OCI-LY7 (cell line): ENCODE measurements around the gene FBXO45. TPM values are rescaled to one million over a fixed set of nuclear protein-coding genes. Genes with fewer than 3 reads are reported as not detected.

Experiments
- BruUV-seq: library from RNA; stranded (reverse); fragments of 400-500 nt; replicated peaks from 2 replicates; lab custom pipeline; 2021; lab: Mats Ljungman, UMichigan
- CTCF ChIA-PET: fragments of 300-600 bp; sonication (Branson Sonifier 250); formaldehyde crosslinking; loops from one replicate; lab custom pipeline; 2022; ENCODE audit warnings: antibody characterized with exemption; ENCODE audit not compliant: unreplicated experiment; lab: Charles Lee
- POLR2A ChIA-PET: fragments of 300-600 bp; sonication (Branson Sonifier 250); formaldehyde crosslinking; loops from one replicate; lab custom pipeline; 2022; ENCODE audit warnings: antibody characterized with exemption; lab: Charles Lee
- DNase-seq: peaks from one replicate; pipeline ENCODE4 v3.0.0-alpha.2; 2015; ENCODE audit warnings: low spot score
- H2AFZ ChIP-seq: fragments of 200-600 bp; sonication (generic), shearing (Covaris generic); 2 replicates; pipeline ENCODE4 v1.6.1; 2014; ENCODE audit warnings: mild to moderate bottlenecking, antibody characterized with exemption, low read length, moderate library complexity
- H3K27ac ChIP-seq: fragments of 200-600 bp; sonication (generic); 2 replicates; pipeline ENCODE4 v1.5.1; 2014; ENCODE audit warnings: mixed run types, low read depth, mild to moderate bottlenecking, moderate library complexity, low read length, inconsistent platforms; ENCODE audit not compliant: poor library complexity, severe bottlenecking
- H3K36me3 ChIP-seq: fragments of 200-600 bp; sonication (generic); 2 replicates; pipeline ENCODE4 v1.6.1; 2014; ENCODE audit warnings: mild to moderate bottlenecking, antibody characterized with exemption, low read length, moderate library complexity, mixed read lengths; ENCODE audit not compliant: insufficient read depth
- H3K4me1 ChIP-seq: fragments of 200-600 bp; sonication (generic); 2 replicates; pipeline ENCODE4 v1.5.1; 2014; ENCODE audit warnings: mild to moderate bottlenecking, low read length; ENCODE audit not compliant: insufficient read depth, poor library complexity, severe bottlenecking
- H3K4me2 ChIP-seq: fragments of 200-600 bp; sonication (generic); 2 replicates; pipeline ENCODE4 v1.6.1; 2014; ENCODE audit warnings: mild to moderate bottlenecking, low read length
- H3K4me3 ChIP-seq: fragments of 200-600 bp; sonication (generic); 2 replicates; pipeline ENCODE4 v1.5.1; 2014; ENCODE audit warnings: mild to moderate bottlenecking, low read depth, low read length; ENCODE audit not compliant: poor library complexity, severe bottlenecking
- H3K79me2 ChIP-seq: fragments of 200-600 bp; sonication (generic); 2 replicates; pipeline ENCODE4 v1.6.1; 2016; ENCODE audit warnings: low read depth, mild to moderate bottlenecking, low read length, moderate library complexity, mixed read lengths; ENCODE audit not compliant: insufficient read depth
- H3K9me2 ChIP-seq: fragments of 200-600 bp; sonication (generic); 2 replicates; pipeline ENCODE4 v1.6.1; 2016; ENCODE audit warnings: mild to moderate bottlenecking, low read length, mixed read lengths; ENCODE audit not compliant: insufficient read depth
- H3K9me3 ChIP-seq: fragments of 200-600 bp; sonication (generic); 2 replicates; pipeline ENCODE4 v1.6.1; 2014; ENCODE audit warnings: mild to moderate bottlenecking, mixed run types, low read length, mixed read lengths
- H4K20me1 ChIP-seq: fragments of 200-600 bp; sonication (generic); 2 replicates; pipeline ENCODE4 v1.6.1; 2014; ENCODE audit warnings: mild to moderate bottlenecking, antibody characterized with exemption, low read length, moderate library complexity, mixed read lengths; ENCODE audit not compliant: insufficient read depth
- EZH2phosphoT487 ChIP-seq: fragments of 200-600 bp; sonication (generic); IDR thresholded peaks from 2 replicates; pipeline ENCODE4 v1.6.1; 2018; ENCODE audit warnings: low read depth, borderline replicate concordance, mild to moderate bottlenecking, mixed run types, antibody characterized with exemption, low read length, moderate library complexity, mixed read lengths
- intact Hi-C: fragments of 100-400 bp; cut with micrococcal nuclease; formaldehyde crosslinking; loops from one replicate; pipeline ENCODE4 v1.10.0; 2022; ENCODE audit not compliant: unreplicated experiment
- total RNA-seq, 2 experiments: library from RNA; depleted of rRNA in 1 of 2; stranded (reverse); fragments of >200 nt in 1 of 2; shearing (Covaris generic) in 1 of 2; gene quantifications; 2 replicates each; pipeline ENCODE4 v1.2.3, GENCODE V29; 2014 to 2022
- TF ChIP-seq, protein P1 (sequence below): fragments of 200-600 bp; sonication (generic); conservative IDR thresholded peaks from 2 replicates; pipeline ENCODE4 v1.5.1; 2014; ENCODE audit warnings: mild to moderate bottlenecking, antibody characterized with exemption, low read length, moderate library complexity, mixed read lengths

The FBXO45 gene
- total RNA-seq, 2 experiments from 2014 or later, result 10.6 to 15.5 TPM

DNA sequence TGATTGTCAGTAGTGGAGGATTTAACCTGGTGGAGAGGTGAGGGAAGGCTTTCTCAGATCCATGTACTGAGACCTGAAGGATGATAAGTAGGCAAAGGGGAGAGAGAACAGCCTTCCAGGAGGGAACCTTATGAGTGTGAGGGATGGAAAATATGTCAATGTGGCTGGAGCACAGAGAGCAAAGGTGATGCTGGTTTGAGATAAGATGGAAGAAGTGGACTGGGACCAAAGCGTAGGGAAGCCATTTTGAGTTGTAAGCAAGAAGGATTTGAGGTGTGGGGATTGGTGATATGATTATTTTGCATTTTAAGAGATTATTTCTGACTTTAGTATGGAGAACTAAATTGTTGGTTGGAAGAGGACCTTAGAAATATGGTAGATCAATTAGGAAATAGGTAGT is 3.9 kb downstream of the FBXO45 start:
- Histone ChIP-seq H3K4me1 (peaks cover 23% of the 10 kb centered on the region), H3K27ac (no peak overlapping the region), H3K4me3 (no peak overlapping the region), H3K36me3 (peaks cover 1% of the 10 kb centered on the region), H3K79me2 (peaks cover 88% of the 10 kb centered on the region), H3K9me3 (no peaks in the 10 kb centered on the region), H3K9me2 (no peaks in the 10 kb centered on the region), H2AFZ (no peak overlapping the region), H4K20me1 (peaks cover 16% of the 10 kb centered on the region; the same call in 1 of the 2 replicates), H3K4me2 (peak overlapping the region; percentile 28; the same call in 1 of the 2 replicates)
- TF ChIP-seq, protein P1, sequence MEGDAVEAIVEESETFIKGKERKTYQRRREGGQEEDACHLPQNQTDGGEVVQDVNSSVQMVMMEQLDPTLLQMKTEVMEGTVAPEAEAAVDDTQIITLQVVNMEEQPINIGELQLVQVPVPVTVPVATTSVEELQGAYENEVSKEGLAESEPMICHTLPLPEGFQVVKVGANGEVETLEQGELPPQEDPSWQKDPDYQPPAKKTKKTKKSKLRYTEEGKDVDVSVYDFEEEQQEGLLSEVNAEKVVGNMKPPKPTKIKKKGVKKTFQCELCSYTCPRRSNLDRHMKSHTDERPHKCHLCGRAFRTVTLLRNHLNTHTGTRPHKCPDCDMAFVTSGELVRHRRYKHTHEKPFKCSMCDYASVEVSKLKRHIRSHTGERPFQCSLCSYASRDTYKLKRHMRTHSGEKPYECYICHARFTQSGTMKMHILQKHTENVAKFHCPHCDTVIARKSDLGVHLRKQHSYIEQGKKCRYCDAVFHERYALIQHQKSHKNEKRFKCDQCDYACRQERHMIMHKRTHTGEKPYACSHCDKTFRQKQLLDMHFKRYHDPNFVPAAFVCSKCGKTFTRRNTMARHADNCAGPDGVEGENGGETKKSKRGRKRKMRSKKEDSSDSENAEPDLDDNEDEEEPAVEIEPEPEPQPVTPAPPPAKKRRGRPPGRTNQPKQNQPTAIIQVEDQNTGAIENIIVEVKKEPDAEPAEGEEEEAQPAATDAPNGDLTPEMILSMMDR, result no peak
- TF ChIP-seq EZH2phosphoT487, result no peak
- ChIA-PET POLR2A (interaction anchor here (1.4 kb wide), 1 partner anchor 12 kb away, joined by 5 read pairs; no protein-coding TSS in a partner anchor), CTCF (no interaction called here)
- no peak for DNase-seq
- no TSS peak for BruUV-seq
- intact Hi-C loops, result no loop called here

DNA sequence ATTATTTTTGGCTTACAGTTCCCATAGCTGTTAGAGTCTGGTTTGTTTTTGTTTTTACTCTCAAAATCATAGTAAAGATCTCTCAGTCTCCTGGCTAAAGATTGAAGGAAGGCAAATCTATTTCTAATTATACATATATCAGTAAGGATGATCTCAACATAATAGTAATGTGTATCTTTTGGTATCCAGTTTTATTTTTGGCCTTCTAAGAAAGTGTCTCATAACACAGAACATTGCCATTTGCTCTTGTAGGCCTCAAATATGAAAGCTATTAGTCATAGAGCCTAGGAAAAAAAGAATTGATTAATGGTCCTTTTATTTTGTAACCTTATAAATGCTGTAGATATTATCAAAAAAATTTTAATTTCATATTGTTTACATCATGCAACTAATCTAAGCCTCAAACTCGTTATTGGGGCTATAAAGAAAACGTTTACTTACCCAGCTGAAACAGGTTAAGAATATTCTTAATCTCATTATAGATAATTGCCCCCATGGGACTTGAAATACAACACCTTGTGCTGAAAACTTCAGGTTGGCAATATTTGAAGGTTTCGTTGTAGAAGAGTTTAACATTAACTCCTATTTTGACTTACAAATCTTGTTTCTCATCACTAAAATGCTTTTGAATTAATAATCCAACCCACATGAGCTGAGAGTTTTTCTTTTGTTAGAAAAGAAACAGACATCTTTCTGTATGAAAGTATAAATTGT is 16.7 kb downstream of the FBXO45 start:
- Histone ChIP-seq H3K9me2 (no peaks in the 10 kb centered on the region), H3K36me3 (peaks cover 63% of the 10 kb centered on the region), H4K20me1 (no peaks in the 10 kb centered on the region), H3K4me2 (no peak overlapping the region), H3K4me3 (no peak overlapping the region), H2AFZ (no peak overlapping the region), H3K9me3 (no peaks in the 10 kb centered on the region), H3K4me1 (no peaks in the 10 kb centered on the region), H3K27ac (no peak overlapping the region), H3K79me2 (no peaks in the 10 kb centered on the region; the same call in 1 of the 2 replicates)
- intact Hi-C loops, result no loop called here
- no peak for DNase-seq
- ChIA-PET POLR2A (interaction anchor here (0.8 to 1.8 kb wide), 3 partner anchors 14 to 364 kb away, joined by 3 to 5 read pairs (median 5); no protein-coding TSS in a partner anchor), CTCF (no interaction called here)
- TF ChIP-seq, protein P1, result no peak
- no peak for TF ChIP-seq EZH2phosphoT487
- no TSS peak for BruUV-seq

DNA sequence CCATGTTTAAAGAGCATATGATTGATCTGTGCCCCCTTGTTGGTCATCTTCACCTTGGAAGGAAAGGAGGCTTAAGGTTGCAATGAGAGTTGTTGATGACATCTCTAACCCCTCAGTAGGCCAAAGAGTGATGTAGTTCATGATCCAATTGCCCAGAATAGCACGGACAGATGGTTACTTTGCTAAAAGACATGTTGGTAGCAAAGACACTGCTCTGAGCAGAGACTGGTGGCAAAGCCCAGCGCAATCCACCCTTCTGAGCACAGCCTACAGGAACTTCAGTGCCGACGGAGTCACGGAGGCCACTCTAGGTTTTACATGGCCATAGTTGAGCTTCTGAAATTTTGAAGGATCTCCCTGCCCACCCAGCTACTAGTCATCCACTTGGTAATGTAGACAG is 21.8 kb downstream of the FBXO45 start:
- BruUV-seq, result no TSS peak
- H4K20me1 ChIP-seq, result no peaks in the 10 kb centered on the region
- H3K9me2 ChIP-seq, result no peaks in the 10 kb centered on the region
- DNase-seq, result no peak
- H3K4me2 ChIP-seq, result no peak overlapping the region
- no peaks in the 10 kb centered on the region for H3K9me3 ChIP-seq
- H3K27ac ChIP-seq, result no peak overlapping the region
- no peak overlapping the region for H2AFZ ChIP-seq
- no peaks in the 10 kb centered on the region for H3K4me1 ChIP-seq
- no peaks in the 10 kb centered on the region for H3K79me2 ChIP-seq
- TF ChIP-seq EZH2phosphoT487, result no peak
- TF ChIP-seq, protein P1, result no peak
- H3K36me3 ChIP-seq, result peaks cover 20% of the 10 kb centered on the region; the same call in 1 of the 2 replicates
- H3K4me3 ChIP-seq, result no peak overlapping the region
- intact Hi-C loops, result no loop called here
- ChIA-PET CTCF (no interaction called here), POLR2A (no interaction called here)
